Common myeloid progenitor, CD34-positive (primary cell): ENCODE measurements around the gene ATIC.

ENCODE experiments used
- CTCF ChIA-PET: fragments of 350-600 bp; sonication (Branson Sonifier 250); formaldehyde crosslinking; loops from one replicate; lab custom pipeline; 2021; ENCODE audit warnings: antibody characterized with exemption; lab: Charles Lee
- POLR2A ChIA-PET: fragments of 350-600 bp; sonication (Branson Sonifier 250); formaldehyde crosslinking; loops from one replicate; lab custom pipeline; 2021; ENCODE audit warnings: antibody characterized with exemption; lab: Charles Lee
- DNase-seq, 3 donors: peaks; one replicate each; pipeline versions ENCODE4 v3.0.0 to v3.0.0-alpha.2; 2013
- H3K27ac ChIP-seq, 2 experiments: 1 replicate in 1 of 2; 2 replicates in 1 of 2; pipeline ENCODE4 v1.7.0; 2013; ENCODE audit warnings: inconsistent platforms in 2 of 2, low read length in 2 of 2, mild to moderate bottlenecking in 2 of 2, low read depth in 1 of 2, moderate library complexity in 1 of 2; ENCODE audit not compliant: severe bottlenecking in 2 of 2, insufficient read depth in 1 of 2, poor library complexity in 1 of 2
- H3K27me3 ChIP-seq, 5 experiments: replicated peaks in 2 of 5; 1 replicate in 3 of 5; 2 replicates in 2 of 5; pipeline versions ENCODE4 v1.6.1 to v1.7.0; 2013; ENCODE audit warnings: low read length in 4 of 5, mild to moderate bottlenecking in 2 of 5, moderate library complexity in 2 of 5, inconsistent platforms in 1 of 5; ENCODE audit not compliant: insufficient read depth in 5 of 5, control insufficient read depth in 4 of 5
- H3K36me3 ChIP-seq, 4 experiments: 1 replicate in 2 of 4; 2 replicates in 2 of 4; pipeline versions ENCODE4 v1.6.1 to v1.7.0; 2013; ENCODE audit warnings: low read length in 3 of 4, control low read depth in 1 of 4, mild to moderate bottlenecking in 1 of 4; ENCODE audit not compliant: control insufficient read depth in 4 of 4, insufficient read depth in 4 of 4
- H3K4me1 ChIP-seq, 4 experiments: 1 replicate in 3 of 4; 2 replicates in 1 of 4; pipeline versions ENCODE4 v1.6.1 to v1.7.1; 2013; ENCODE audit warnings: low read length in 3 of 4, mild to moderate bottlenecking in 3 of 4, control low read depth in 1 of 4, inconsistent platforms in 1 of 4, moderate library complexity in 1 of 4; ENCODE audit not compliant: control insufficient read depth in 4 of 4, insufficient read depth in 4 of 4; ENCODE audit errors: control extremely low read depth in 1 of 4
- H3K4me3 ChIP-seq, 7 experiments: 1 replicate in 4 of 7; 2 replicates in 3 of 7; pipeline versions ENCODE4 v1.5.1 to v1.7.0; 2013; ENCODE audit warnings: mild to moderate bottlenecking in 7 of 7, low read length in 6 of 7, moderate library complexity in 6 of 7, inconsistent platforms in 2 of 7, low read depth in 2 of 7, control low read depth in 1 of 7; ENCODE audit not compliant: insufficient read depth in 4 of 7, control insufficient read depth in 1 of 7; ENCODE audit errors: extremely low read depth in 1 of 7
- H3K9me3 ChIP-seq, 5 experiments: 1 replicate in 4 of 5; 2 replicates in 1 of 5; pipeline versions ENCODE4 v1.6.1 to v1.7.1; 2013; ENCODE audit warnings: low read length in 4 of 5, mild to moderate bottlenecking in 2 of 5, inconsistent platforms in 1 of 5, low read depth in 1 of 5, moderate library complexity in 1 of 5; ENCODE audit not compliant: control insufficient read depth in 4 of 5, insufficient read depth in 2 of 5; ENCODE audit errors: control extremely low read depth in 1 of 5
- WGBS: methylation state at CpG from one replicate; pipeline ENCODE4 v1.1.5; 2013; ENCODE audit not compliant: insufficient coverage; 5-methylcytosine and 5-hydroxymethylcytosine counted together

The ATIC gene

DNA sequence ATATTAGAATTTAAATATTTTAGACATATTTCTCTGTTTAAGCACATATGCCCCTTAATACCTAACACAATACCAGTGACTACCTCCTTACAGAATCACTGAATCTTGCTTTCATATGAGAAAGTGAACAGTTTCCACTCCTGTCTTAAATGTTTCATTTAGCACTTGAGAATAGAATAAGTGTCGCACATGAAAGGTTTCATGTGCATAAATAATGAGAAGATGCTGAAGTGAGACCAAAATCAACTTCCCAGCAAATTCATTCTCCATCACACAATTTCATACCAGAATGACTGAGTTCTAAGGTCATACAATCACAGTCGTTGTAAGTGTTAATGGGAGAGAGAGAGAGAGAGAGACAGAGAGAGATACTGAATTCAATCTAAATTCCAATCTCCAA, 51.2 kb downstream of the ATIC start:
- Histone ChIP-seq H3K27me3 (no peaks in the 10 kb centered on the region), H3K9me3 (no peaks in the 10 kb centered on the region), H3K4me3 (no peak overlapping the region), H3K36me3 (peaks cover 0 to 16% (median 9%) of the 10 kb centered on the region in 4 experiments), H3K27ac (no peak overlapping the region), H3K4me1 (no peaks in the 10 kb centered on the region)
- ChIA-PET CTCF (no interaction called here), POLR2A (no interaction called here)
- no CpG with 5 or more reads among the region's 2 CpGs for WGBS
- no peak for DNase-seq

DNA sequence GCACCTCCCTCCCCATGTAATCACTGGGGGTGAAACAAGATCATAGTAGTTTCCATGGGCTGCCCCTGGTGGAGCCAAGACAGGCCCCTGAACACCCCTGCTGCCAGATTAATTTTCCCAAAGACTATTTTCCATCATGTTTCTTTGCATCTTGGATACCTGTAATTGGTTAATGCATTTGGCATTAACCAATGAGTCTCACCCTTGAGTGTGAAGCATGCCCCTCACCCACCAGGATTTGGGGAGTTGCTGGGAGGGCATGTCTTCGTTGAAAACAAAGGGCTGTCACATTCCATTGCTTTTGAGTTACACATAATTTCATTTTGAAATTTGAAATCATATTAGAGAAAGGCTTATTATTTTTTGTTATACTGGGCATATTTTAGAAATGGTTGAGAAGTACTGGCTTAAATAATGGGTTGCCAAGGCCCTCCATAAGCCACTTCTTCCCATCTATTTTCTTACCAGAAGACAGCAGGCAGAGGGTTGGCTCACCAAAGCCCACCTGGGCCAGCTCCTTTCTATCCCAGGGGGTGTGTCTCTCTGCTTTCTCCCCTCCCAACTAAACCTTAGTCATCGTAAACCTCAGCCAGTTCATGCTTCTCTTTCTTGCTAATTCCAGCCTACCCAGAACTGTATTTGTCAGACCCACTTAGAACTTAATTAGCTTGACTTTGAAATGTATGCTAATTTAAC, 51.8 kb downstream of the ATIC start:
- ChIA-PET POLR2A (no interaction called here), CTCF (no interaction called here)
- WGBS: no CpG with 5 or more reads among the region's 2 CpGs
- peaks cover 0 to 16% (median 9%) of the 10 kb centered on the region in 4 experiments for H3K36me3 ChIP-seq
- no peaks in the 10 kb centered on the region for H3K4me1 ChIP-seq
- H3K9me3 ChIP-seq: no peaks in the 10 kb centered on the region
- no peaks in the 10 kb centered on the region for H3K27me3 ChIP-seq
- no peak for DNase-seq
- H3K27ac ChIP-seq: no peak overlapping the region
- H3K4me3 ChIP-seq: no peak overlapping the region

DNA sequence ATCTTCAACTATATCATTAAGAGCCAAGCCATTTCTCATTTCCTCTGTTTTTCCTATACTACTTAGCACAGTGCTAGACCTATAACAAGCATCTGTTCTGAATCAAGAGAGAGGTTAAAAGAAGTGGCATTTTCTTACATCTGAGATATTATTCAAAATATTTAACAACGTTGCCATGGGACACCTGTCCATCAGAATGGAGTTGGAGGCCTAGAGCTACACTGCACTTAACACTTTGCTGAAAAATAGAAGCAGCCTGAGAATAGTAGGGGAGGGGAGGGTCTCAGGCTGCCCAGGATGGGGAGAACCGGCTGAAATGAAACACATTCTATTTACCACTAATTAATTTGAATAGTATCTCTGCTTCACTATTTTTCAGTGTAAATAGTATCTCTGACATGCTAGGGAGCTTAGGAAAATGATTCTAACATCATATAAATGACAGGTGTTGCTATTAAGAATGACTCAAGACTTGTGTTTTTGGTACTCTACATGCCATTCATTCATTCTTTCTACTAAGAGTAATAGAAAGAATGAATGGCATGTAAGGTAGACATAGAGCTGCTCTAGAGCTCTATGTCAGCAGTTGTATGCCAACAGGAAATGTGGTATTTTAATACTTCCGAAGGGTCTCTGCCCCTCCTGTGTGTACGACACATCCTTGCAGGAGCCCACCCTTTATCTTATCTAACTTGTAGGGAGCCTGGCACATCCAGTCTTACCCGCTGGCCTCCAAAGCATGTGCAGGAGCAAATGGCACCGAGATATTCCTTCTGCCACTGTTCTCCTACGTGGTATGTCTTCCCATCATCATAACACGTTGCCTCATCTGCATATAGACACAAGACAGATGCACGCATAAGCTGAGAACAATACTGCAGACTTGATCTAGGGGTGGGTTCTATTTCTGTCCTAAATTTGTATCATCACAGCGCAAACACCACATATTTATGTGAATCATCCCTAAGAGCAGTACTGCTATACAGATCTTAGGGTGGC, 52.6 kb downstream of the ATIC start:
- peak in 1 of 3 donors; percentile 2 for DNase-seq
- no peaks in the 10 kb centered on the region for H3K4me1 ChIP-seq
- 93% methylated on average over 6 of the region's 10 CpGs for WGBS
- no peak overlapping the region for H3K4me3 ChIP-seq
- no peaks in the 10 kb centered on the region for H3K9me3 ChIP-seq
- H3K27ac ChIP-seq: no peak overlapping the region
- CTCF ChIA-PET: interaction anchor here (1.4 kb wide), 1 partner anchor 10 kb away, joined by 3 read pairs; no protein-coding TSS in a partner anchor
- no peaks in the 10 kb centered on the region for H3K27me3 ChIP-seq
- POLR2A ChIA-PET: no interaction called here
- H3K36me3 ChIP-seq: peaks cover 0 to 16% (median 9%) of the 10 kb centered on the region in 4 experiments

DNA sequence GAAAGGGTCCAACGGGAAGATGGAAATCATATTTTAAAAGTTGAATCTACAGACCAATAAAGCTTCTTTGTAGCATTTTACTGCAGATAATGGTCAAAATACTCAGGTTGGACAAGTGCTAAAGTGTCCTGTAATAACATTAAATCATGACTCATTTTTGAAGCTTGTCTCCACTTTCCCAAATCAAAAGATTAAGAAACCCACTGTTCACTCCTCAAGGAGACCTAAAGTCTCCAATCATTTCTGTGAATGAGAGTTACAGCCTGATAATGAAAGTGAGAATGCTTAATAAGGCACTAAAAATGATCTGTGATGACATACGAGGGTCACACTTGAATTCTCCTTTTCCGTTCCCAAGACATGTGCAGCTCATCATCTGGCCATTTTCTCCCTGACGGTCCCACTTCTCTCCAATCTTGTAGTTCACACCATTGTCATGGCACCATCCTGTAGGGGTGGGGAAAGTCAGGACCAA, 53.4 kb downstream of the ATIC start:
- WGBS: 100% methylated on average over 2 of the region's 4 CpGs
- no peak for DNase-seq
- Histone ChIP-seq H3K36me3 (peaks cover 0 to 16% (median 8%) of the 10 kb centered on the region in 4 experiments), H3K4me3 (no peak overlapping the region), H3K9me3 (no peaks in the 10 kb centered on the region), H3K27me3 (no peaks in the 10 kb centered on the region), H3K27ac (no peak overlapping the region), H3K4me1 (no peaks in the 10 kb centered on the region)
- POLR2A ChIA-PET: no interaction called here
- CTCF ChIA-PET: interaction anchor here (1.4 kb wide), 1 partner anchor 11 kb away, joined by 3 read pairs; no protein-coding TSS in a partner anchor

DNA sequence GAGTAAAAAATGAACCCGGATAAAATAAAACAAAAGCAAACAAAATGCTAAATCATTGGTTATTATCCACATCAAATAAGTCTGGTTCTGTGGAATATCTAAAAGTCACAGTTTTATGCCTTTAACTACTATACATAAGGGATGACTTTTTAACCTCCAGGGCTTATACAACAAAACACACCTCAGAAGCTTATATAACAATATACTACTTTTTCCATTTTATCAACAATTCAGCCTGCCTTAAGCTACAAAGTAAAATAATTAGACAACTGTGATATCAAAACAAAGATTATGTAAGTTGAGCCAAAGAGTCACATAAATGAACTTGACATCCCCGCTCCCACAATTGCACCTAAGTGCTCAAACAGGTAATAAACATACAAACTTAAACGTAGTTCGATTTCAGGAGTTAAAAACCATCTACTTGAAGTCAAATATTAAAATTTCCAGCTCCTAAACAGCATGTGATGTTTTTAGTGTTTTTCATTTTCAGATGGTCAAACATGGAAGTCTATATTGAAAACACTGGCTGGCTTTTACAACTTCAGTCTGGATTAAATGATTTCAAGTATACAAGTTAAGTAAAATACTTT, 54.7 kb downstream of the ATIC start:
- POLR2A ChIA-PET: no interaction called here
- Histone ChIP-seq H3K9me3 (no peaks in the 10 kb centered on the region), H3K27ac (no peak overlapping the region), H3K4me3 (no peak overlapping the region), H3K36me3 (peaks cover 0 to 16% (median 9%) of the 10 kb centered on the region in 4 experiments), H3K4me1 (no peaks in the 10 kb centered on the region), H3K27me3 (no peaks in the 10 kb centered on the region)
- no peak for DNase-seq
- 100% methylated on average over 2 of the region's 4 CpGs for WGBS
- CTCF ChIA-PET: no interaction called here

DNA sequence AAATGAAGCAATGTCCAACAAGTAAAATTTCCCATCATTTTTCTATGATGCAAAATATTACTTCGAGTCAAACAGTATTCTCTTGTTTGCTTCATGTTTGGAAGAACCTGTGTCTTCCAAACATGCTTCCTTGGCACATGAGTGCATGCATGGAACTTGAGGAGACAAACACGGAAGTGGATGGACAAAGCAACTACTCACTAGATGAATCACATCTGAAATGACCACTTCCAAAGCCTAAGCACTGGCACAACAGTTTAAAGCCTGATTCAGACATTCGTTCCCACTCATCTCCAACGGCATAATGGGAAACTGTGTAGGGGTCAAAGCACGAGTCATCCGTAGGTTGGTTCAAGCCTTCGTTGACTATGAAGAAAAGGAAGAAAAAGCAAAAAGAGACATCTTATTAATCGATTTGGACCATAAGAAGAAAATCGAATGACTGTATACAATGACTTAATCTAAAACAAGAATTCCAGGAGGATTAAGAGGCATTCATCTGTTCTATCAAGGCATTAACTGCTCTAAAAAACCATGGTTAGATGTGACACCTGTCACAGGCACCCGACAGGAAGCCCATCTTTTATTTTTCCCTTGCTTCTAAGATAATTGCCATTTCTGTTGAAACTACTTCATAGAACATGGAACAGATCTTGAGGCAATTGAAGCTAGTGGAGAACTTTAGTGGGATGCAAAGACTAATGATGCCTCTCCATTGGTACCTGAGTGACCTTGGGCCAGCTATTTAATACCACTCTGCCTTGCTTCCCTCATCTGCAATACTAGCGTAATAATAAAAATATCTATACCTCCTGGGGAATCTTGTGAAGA, 56.0 kb downstream of the ATIC start:
- Histone ChIP-seq H3K4me3 (no peak overlapping the region), H3K36me3 (peaks cover 0 to 9% (median 7%) of the 10 kb centered on the region in 4 experiments), H3K4me1 (no peaks in the 10 kb centered on the region), H3K27me3 (no peaks in the 10 kb centered on the region), H3K9me3 (peaks cover 0 to 2% (median 0%) of the 10 kb centered on the region in 5 experiments), H3K27ac (no peak overlapping the region)
- ChIA-PET CTCF (no interaction called here), POLR2A (no interaction called here)
- WGBS: 97% methylated on average over 10 of the region's 11 CpGs
- DNase-seq: no peak
